ENCODE data around the gene CIBAR2.

GRCh38 chr16:85084841-85085510 lies 27.3 kb downstream of the CIBAR2 start:
- no peak for TF ChIP-seq EZH2 (IDR thresholded peaks at IDR 0.05; ENCODE audit: borderline replicate concordance)
- no peak for TF ChIP-seq CTCF (IDR thresholded peaks at IDR 0.05; ENCODE audit: poor library complexity)
- TF ChIP-seq EZH2phosphoT487 (IDR thresholded peaks at IDR 0.05; ENCODE audit: low read depth, severe bottlenecking, unreplicated experiment), result no peak

Data from hepatocyte (in vitro differentiated cells).